Amygdala (tissue), 56 donors: ENCODE measurements around the gene IRS4.

Source experiments
- DNase-seq, 56 donors: peaks; one replicate each; lab custom pipeline; 2025; lab: John Stamatoyannopoulos, UW

IRS4 gene

DNA sequence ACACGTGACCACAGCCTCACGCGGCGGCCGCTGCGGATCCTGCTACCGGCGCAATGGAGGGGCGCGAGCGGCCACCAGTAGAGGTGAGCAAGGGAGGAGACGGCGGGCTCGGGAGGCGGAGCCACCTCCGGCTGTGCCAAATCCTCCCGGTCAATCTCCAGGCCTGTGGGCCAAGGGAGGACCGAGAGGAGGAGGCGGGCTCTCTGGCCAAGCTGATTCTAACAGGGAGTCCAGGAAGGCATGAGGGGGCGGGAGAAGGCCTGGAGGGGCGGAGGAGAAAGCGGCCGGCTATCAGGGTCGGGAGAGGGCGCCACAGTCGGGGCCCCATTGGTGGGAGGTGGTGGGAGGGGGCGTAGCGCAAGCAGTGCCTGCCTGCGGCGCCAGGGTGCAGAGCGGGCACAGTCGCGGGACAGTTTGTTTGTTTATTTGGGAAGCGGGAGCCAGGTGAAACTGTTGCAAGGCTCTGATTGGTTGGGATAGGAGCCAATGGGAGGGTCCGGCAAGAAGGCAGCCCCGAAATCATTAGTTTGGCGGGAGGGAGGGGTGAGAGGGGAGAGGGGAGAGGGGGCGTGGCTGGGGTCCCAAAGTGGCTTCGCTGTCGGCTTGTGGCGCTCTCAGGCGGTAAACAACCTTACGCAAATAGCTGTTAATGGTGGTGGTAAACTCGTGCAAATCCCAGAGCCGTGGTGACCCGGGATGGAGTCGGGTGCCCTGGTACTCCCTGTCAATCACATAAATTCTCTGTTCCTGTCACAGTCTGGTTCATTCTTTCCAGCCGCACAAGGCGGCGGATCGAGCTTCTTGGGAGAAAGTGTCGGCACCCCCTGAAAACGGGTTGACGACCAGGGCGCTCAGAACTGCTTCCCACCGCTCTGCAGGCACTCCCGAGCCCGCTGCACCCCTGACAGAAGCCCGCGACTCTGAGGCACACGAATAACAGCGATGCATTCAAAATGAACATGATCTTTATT is at the start of gene IRS4:
Gene IRS4 (minus strand): TSS at position 55 of the 971 bp plus-strand sequence.
- peak in 28 of 56 donors; percentile 0 to 49 (median 15) for DNase-seq

GRCh38 chrX:108772549-108772948 is 36.2 kb upstream of the IRS4 start:
- no peak for DNase-seq

GRCh38 chrX:108763559-108763958 is 27.2 kb upstream of the IRS4 start:
- no peak for DNase-seq

GRCh38 chrX:108740299-108740774 is 4.0 kb upstream of the IRS4 start:
- no peak for DNase-seq

DNA sequence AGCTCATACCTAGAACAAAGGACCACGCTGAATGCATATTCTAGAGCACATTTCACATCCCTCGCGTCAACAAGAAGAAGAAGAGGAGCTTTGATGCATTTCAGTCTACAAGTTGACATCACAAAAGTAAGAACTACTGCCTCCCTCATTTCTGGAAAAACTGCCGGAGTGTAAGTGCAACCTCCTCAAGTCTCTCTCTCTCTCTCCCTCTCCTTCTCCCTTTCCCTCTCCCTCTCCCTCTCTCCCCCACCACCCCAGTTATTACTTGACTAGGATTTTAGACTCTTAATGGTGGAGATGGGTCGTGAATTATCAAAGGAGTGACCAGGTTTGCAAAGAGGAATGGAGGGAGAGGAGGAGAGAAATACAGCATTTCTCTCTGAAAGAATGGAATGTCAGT is 1.4 kb upstream of the IRS4 start:
- DNase-seq: no peak

DNA sequence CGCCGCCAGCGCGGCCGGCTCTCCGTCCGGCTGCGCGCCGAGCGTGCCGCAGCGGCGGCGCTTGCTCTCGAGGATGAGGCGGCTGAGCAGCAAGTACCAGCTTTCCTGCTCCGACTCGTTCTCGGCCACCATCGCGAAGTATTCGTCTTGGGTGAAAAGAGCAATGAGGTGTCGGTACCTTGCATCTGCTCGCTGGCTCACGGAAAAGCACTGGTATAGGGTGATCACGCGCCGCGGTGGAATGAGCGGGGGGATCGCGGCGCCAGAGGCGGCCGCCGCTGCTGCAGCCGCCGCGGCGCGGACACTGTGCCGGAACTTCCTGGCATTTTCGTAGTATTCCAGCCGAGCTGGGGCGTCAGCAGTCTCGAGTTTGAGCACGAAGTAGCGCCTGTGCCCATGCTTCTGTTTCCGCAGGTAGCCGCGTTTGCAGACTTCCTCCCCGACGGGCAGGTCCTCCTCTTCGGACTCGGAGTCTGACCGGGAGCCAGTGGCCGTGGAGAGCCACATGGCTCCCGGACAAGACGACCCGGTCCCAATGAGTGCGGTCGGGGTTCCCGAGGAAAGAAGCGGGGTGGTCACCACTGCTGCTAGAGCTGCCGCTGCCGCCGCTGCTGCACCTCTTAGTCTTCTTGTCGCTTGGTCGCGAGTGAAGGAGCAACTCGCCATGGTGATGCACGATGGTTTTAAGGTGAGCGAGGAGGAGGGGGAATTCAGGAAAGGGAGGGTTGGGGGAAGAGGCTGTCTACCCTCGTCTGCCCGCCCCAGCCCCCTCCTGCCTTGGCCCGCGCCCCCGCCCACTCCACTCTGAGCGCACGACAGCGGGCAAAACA is 469 bp downstream of the IRS4 start:
- DNase-seq: peak in 5 of 56 donors; percentile 4 to 14 (median 12)

DNA sequence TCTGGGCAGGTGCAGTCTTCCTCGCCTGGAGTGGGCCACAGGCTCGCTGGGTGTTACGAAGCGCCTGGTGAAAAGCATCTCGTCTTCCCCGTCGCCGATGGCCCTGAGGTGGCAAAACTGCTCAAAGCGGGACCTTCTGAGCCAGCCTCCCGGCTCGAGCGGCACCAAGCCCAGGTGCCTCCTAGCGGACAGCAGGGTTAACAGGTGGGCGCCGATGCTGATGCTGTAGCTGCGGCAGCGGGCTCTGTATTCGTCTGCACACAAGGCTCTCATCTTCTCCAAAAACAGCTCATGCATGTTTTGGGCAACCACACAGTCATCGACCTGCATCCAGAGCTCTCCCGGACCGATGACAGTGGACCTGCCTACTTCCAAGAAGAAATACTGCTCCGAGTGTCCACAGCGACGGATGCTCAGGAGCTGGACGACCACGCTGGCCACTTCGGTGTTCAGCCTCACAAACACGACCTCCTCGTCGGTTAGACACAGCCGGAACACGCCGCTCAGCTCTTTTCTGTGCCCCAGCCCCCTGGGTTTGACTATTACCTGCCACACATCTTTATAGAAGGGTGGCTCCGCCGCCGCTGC is 1.2 kb downstream of the IRS4 start:
- peak in 1 of 56 donors; percentile 0 for DNase-seq

- DNase-seq: no peak
Measured at GRCh38 chrX:108734426-108734825, 1.9 kb downstream of the IRS4 start.

- DNase-seq: peak in 2 of 56 donors; percentile 0 to 8
Measured at GRCh38 chrX:108732630-108733321, 3.6 kb downstream of the IRS4 start.

DNA sequence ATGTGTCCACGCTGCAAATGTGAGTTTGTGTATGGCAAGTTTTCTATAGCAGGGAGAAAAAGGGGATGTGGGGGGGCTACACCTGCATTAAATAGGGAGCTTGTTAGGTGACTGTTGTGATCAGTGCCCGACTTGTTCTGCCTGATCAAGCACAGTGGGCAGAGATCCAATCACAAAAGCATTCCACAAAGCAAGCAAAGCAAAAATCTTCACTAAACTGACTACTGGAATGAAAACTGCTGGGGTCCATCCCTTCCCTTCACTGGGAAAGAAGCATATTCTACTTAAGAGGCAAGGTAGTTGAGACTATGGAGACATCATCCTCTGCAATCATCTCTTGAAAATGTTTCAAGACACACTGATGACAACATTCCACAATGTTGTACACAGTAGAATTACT is 5.2 kb downstream of the IRS4 start:
- DNase-seq: no peak

DNA sequence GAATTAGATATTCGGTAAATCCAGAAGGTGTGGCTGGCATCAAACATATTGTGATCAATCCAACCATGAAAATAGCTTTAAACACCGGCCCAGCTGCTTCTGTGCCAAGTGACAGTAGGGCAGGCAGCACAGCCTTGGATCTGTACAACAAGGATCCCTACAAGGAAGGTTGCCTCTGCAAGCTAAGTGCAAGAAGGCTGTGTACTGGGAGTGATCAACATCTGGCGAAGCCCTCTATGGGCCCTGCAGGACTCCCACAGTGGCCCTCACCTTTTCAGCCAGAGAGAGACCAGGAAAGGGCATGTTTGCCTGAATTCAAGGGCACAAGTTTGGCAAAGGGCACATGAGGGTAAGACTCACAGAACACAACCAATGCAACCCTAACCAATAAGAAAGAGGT is 9.6 kb downstream of the IRS4 start:
- DNase-seq: no peak

GRCh38 chrX:108722561-108722960 is 13.8 kb downstream of the IRS4 start:
- no peak for DNase-seq

GRCh38 chrX:108712886-108713285 is 23.5 kb downstream of the IRS4 start:
- no peak for DNase-seq

DNA sequence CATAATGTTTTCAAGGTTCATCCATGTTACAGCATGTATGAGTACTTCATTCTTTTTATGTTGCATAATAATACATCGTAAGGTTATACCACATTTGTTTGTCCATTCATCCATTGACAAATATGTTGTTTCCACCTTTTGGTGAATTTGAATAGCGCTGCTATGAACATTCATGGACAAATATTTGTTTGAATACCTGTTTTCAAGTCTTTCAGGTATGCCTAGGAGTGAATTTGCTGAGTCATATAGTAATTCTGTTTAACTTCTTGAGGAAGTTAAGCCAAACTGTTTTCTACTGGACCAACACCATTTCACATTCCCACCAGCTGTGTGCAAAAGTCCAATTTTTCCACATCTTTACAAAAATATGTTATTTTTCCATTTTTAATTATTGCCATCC is 31.5 kb downstream of the IRS4 start:
- no peak for DNase-seq

DNA sequence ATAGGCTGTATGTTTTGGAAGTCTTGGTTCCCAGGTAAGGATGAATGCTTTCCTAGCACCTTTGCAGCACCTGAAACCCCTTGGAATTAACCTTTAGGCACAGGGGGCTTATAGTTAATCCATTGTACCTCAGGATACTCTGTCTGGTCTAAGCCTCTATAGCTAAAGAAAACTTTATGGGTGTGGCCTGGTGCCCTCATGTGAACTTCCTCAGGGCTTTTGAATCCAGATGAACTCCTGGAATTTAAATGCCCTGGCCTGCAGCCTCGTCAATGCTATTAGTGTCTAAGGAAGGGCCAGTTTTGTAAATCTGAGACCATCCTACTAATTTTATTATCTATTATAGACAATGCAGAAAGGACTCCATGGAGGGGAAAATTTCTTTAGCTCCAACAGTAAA is 33.8 kb downstream of the IRS4 start:
- no peak for DNase-seq

DNA sequence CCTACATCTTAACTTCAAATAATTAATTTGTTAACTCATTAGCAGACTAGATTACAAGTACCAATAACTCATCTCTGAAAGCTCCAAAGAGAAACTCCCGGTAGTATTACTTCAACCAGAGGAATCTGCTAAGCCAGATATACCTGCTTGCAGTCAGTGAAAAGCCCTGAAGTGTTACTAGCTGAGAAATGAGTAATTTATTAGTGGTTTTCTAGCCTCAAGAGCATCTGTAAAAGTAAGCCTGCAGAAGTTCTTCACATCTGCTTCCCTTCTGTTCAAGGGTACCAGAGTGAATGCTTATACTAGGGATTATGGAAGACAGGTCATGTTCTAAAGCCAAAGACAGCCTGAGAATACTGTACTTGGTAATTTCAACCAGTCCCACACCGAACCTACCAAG is 34.7 kb downstream of the IRS4 start:
- no peak for DNase-seq

- no peak for DNase-seq
Measured at GRCh38 chrX:108699368-108699767, 37.0 kb downstream of the IRS4 start.

DNA sequence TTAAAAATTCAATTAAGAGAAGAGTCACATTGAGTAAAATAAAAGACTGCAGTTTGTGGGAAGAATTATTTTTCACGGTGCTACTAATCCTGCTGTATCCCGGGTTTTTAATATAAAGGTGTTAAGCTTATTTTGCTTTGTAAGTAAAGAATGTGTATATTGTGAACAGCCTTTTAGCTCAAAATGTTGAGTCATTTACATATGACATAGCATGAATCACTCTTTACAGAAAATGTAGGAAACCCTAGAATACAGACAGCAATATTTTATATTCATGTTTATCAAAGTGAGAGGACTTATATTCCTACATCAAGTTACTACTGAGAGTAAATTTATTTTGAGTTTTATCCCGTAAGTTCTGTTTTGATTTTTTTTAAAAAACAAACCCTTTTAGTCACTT is 39.7 kb downstream of the IRS4 start:
- no peak for DNase-seq
